ENCODE measurements around the gene ANXA10. TPM values are rescaled to one million over a fixed set of nuclear protein-coding genes. Genes with fewer than 3 reads are reported as not detected.

ANXA10 gene
- total RNA-seq, 4 donors from 2014 or later = not detected

- Histone ChIP-seq H3K27me3 (no peaks in the 10 kb centered on the region), H3K4me3 (no peak overlapping the region), H3K36me3 (peaks cover 0 to 88% of the 10 kb centered on the region in 2 donors), H3K4me1 (no peaks in the 10 kb centered on the region), H3K27ac (no peak overlapping the region), H3K9me3 (peaks cover 0 to 7% (median 0%) of the 10 kb centered on the region in 3 donors)
- 17 to 45% methylated on average over 2 of the region's 2 CpGs for WGBS, 2 donors (ENCODE audit: low coverage in 1 of 2)
- ATAC-seq = no peak
- TF ChIP-seq EP300 (IDR thresholded peaks at IDR 0.05) = no peak
- TF ChIP-seq POLR2A (IDR thresholded peaks at IDR 0.05) = no peak
- TF ChIP-seq POLR2AphosphoS5 (IDR thresholded peaks at IDR 0.05) = no peak
Measured at GRCh38 chr4:168221301-168221700, 129.0 kb downstream of the ANXA10 start.

Other genes starting within 250 kb of the ANXA10 start
- gene DDX60, start 226.2 kb downstream of the ANXA10 start, total RNA-seq = 10 to 100 TPM in 3 of 4 donors, 1 to 10 TPM in 1; 4.6 to 24.3 (median 13.8) TPM